ENCODE results near the gene HABP2. TPM values are rescaled to one million over a fixed set of nuclear protein-coding genes. Genes with fewer than 3 reads are reported as not detected.

The HABP2 gene
- polyA plus RNA-seq, 1 donor from 2014 or later, result not detected

GRCh38 chr10:113583571-113583970 lies 30.7 kb downstream of the HABP2 start:
- no peak for TF ChIP-seq TAF1 (IDR thresholded peaks at IDR 0.05; ENCODE audit: low read depth)
- no peak for TF ChIP-seq RAD21 (conservative IDR thresholded peaks at IDR 0.05)
- no peak for TF ChIP-seq EP300 (conservative IDR thresholded peaks at IDR 0.05; ENCODE audit: poor library complexity, severe bottlenecking)
- TF ChIP-seq EZH2 (IDR thresholded peaks at IDR 0.05; ENCODE audit: borderline replicate concordance, insufficient read depth, low read length, poor library complexity, severe bottlenecking), result no peak
- no peak for TF ChIP-seq SMC3 (conservative IDR thresholded peaks at IDR 0.05; ENCODE audit: poor library complexity)
- no peak for TF ChIP-seq REST (IDR thresholded peaks at IDR 0.05; ENCODE audit: borderline replicate concordance)
- no peak for TF ChIP-seq POLR2AphosphoS5 (IDR thresholded peaks at IDR 0.05)
- TF ChIP-seq MXI1 (conservative IDR thresholded peaks at IDR 0.05; ENCODE audit: poor library complexity, severe bottlenecking), result no peak
- no peak for TF ChIP-seq CTCF (IDR thresholded peaks at IDR 0.05; ENCODE audit: poor library complexity, severe bottlenecking)
- Histone ChIP-seq H3K9me2 (ENCODE audit: insufficient read depth, low read length) (no peaks in the 10 kb centered on the region), H3K9me3 (ENCODE audit: low read length) (no peaks in the 10 kb centered on the region), H3K27ac (ENCODE audit: low read length) (no peak overlapping the region), H2AFZ (ENCODE audit: low read depth, low read length) (no peak overlapping the region), H3K4me2 (ENCODE audit: low read length) (no peak overlapping the region), H3K9ac (ENCODE audit: low read length) (no peak overlapping the region), H3K36me3 (ENCODE audit: insufficient read depth, low read length) (no peaks in the 10 kb centered on the region), H3F3A (ENCODE audit: insufficient read depth, low read length, poor library complexity, severe bottlenecking) (no peaks in the 10 kb centered on the region), H3K79me2 (replicated peaks; ENCODE audit: insufficient read depth, low read length) (no peaks in the 10 kb centered on the region), H3K4me3 (ENCODE audit: low read length) (no peak overlapping the region), H3K27me3 (ENCODE audit: insufficient read depth, low read depth, low read length) (no peaks in the 10 kb centered on the region), H4K20me1 (ENCODE audit: insufficient read depth) (no peaks in the 10 kb centered on the region)

DNA sequence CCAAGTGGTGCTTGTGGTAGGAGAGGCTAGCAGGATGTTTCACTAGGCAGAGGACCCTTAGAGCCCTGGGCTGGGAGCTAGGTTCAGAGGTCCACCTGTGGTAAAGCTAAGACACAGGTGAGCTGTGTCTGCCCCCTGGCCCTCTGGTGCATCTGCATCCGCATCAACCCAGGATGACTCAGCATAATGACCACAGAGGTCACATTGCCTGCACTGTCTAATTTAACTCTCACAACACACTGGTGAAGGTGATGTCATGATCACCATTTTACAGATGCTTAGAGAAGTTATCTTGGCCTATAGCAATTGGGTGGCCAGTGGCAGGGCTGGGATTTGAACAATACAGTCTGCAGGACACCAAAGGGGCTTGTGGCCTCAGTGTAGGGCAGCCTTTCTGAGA lies 33.1 kb downstream of the HABP2 start:
- H2AFZ ChIP-seq (ENCODE audit: low read depth, low read length), result no peak overlapping the region
- H3K27me3 ChIP-seq (ENCODE audit: insufficient read depth, low read depth, low read length), result no peaks in the 10 kb centered on the region
- no peak overlapping the region for H3K4me2 ChIP-seq (ENCODE audit: low read length)
- no peak overlapping the region for H3K9ac ChIP-seq (ENCODE audit: low read length)
- no peaks in the 10 kb centered on the region for H3K9me3 ChIP-seq (ENCODE audit: low read length)
- H3K36me3 ChIP-seq (ENCODE audit: insufficient read depth, low read length), result no peaks in the 10 kb centered on the region
- H3K4me3 ChIP-seq (ENCODE audit: low read length), result no peak overlapping the region
- TF ChIP-seq RAD21 (conservative IDR thresholded peaks at IDR 0.05), result no peak
- TF ChIP-seq EZH2 (IDR thresholded peaks at IDR 0.05; ENCODE audit: borderline replicate concordance, insufficient read depth, low read length, poor library complexity, severe bottlenecking), result no peak
- TF ChIP-seq CTCF (IDR thresholded peaks at IDR 0.05; ENCODE audit: poor library complexity, severe bottlenecking), result no peak
- no peak for TF ChIP-seq REST (IDR thresholded peaks at IDR 0.05; ENCODE audit: borderline replicate concordance)
- TF ChIP-seq MXI1 (conservative IDR thresholded peaks at IDR 0.05; ENCODE audit: poor library complexity, severe bottlenecking), result no peak
- no peak for TF ChIP-seq EP300 (conservative IDR thresholded peaks at IDR 0.05; ENCODE audit: poor library complexity, severe bottlenecking)
- no peak for TF ChIP-seq POLR2AphosphoS5 (IDR thresholded peaks at IDR 0.05)
- no peak for TF ChIP-seq SMC3 (conservative IDR thresholded peaks at IDR 0.05; ENCODE audit: poor library complexity)
- TF ChIP-seq TAF1 (IDR thresholded peaks at IDR 0.05; ENCODE audit: low read depth), result no peak
- H3K27ac ChIP-seq (ENCODE audit: low read length), result no peak overlapping the region
- no peaks in the 10 kb centered on the region for H3K9me2 ChIP-seq (ENCODE audit: insufficient read depth, low read length)
- H4K20me1 ChIP-seq (ENCODE audit: insufficient read depth), result no peaks in the 10 kb centered on the region
- no peaks in the 10 kb centered on the region for H3K79me2 ChIP-seq (replicated peaks; ENCODE audit: insufficient read depth, low read length)
- no peaks in the 10 kb centered on the region for H3F3A ChIP-seq (ENCODE audit: insufficient read depth, low read length, poor library complexity, severe bottlenecking)
